Measurements from ENCODE around the gene ATP11B. TPM values are rescaled to one million over a fixed set of nuclear protein-coding genes. Genes with fewer than 3 reads are reported as not detected.

The ATP11B gene
- total and polyA plus RNA-seq, 2 experiments from 2014 or later, result 19.8 to 60.5 TPM

GRCh38 chr3:182925330-182925943 is 132.1 kb downstream of the ATP11B start:
- Histone ChIP-seq H3K4me2 (no peak overlapping the region), H3K27ac (no peak overlapping the region), H3K9me3 (ENCODE audit: low read depth) (no peaks in the 10 kb centered on the region), H3K4me3 (no peak overlapping the region), H3K36me3 (replicated peaks; ENCODE audit: insufficient read depth, low read depth) (no peaks in the 10 kb centered on the region), H3K4me1 (ENCODE audit: insufficient read depth) (peaks cover 2% of the 10 kb centered on the region), H3K79me2 (no peaks in the 10 kb centered on the region), H3K9me2 (replicated peaks; ENCODE audit: insufficient read depth) (no peaks in the 10 kb centered on the region), H4K20me1 (ENCODE audit: insufficient read depth, poor library complexity, severe bottlenecking) (no peaks in the 10 kb centered on the region), H2AFZ (no peak overlapping the region), H3K27me3 (no peaks in the 10 kb centered on the region)
- no peak for DNase-seq (ENCODE audit: low spot score)
- 95% methylated on average over 4 of the region's 4 CpGs for WGBS (ENCODE audit: low lambda C conversion rate, missing lambda C conversion rate)
- no peak for TF ChIP-seq CTCF (IDR thresholded peaks at IDR 0.05; ENCODE audit: poor library complexity)
- TF ChIP-seq EZH2 (IDR thresholded peaks at IDR 0.05; ENCODE audit: borderline replicate concordance), result no peak
- TF ChIP-seq EZH2phosphoT487 (IDR thresholded peaks at IDR 0.05; ENCODE audit: low read depth, severe bottlenecking, unreplicated experiment), result no peak

DNA sequence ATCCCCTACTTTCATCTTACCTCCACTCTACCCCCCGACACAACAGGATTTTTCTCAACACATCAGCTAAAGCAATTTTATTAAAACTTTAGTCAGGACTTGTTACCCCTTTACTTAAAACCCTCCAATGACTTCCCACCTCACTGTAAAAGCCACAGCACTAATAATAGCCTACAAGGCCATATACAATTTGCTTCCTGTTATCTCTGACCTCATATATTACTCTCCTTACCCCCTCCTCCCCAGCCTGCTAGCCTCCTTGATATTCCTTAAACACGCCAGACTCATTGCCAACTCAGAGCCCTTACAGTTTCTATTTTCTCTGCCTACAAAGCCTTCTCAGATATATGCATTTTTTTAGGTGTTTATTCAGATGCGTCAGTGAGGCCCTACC is 132.6 kb downstream of the ATP11B start:
- 94% methylated on average over 3 of the region's 3 CpGs for WGBS (ENCODE audit: low lambda C conversion rate, missing lambda C conversion rate)
- no peak for TF ChIP-seq EZH2phosphoT487 (IDR thresholded peaks at IDR 0.05; ENCODE audit: low read depth, severe bottlenecking, unreplicated experiment)
- TF ChIP-seq CTCF (IDR thresholded peaks at IDR 0.05; ENCODE audit: poor library complexity), result no peak
- TF ChIP-seq EZH2 (IDR thresholded peaks at IDR 0.05; ENCODE audit: borderline replicate concordance), result no peak

GRCh38 chr3:182935803-182936202 is 142.5 kb downstream of the ATP11B start:
- Histone ChIP-seq H3K9me2 (replicated peaks; ENCODE audit: insufficient read depth) (no peaks in the 10 kb centered on the region), H3K27ac (no peak overlapping the region), H3K36me3 (replicated peaks; ENCODE audit: insufficient read depth, low read depth) (no peaks in the 10 kb centered on the region), H3K79me2 (no peaks in the 10 kb centered on the region), H3K27me3 (no peaks in the 10 kb centered on the region), H4K20me1 (ENCODE audit: insufficient read depth, poor library complexity, severe bottlenecking) (no peaks in the 10 kb centered on the region), H2AFZ (no peak overlapping the region), H3K9me3 (ENCODE audit: low read depth) (no peaks in the 10 kb centered on the region), H3K4me1 (ENCODE audit: insufficient read depth) (no peaks in the 10 kb centered on the region), H3K4me2 (no peak overlapping the region), H3K4me3 (no peak overlapping the region)
- 64% methylated on average over 3 of the region's 3 CpGs for WGBS (ENCODE audit: low lambda C conversion rate, missing lambda C conversion rate)
- no peak for DNase-seq (ENCODE audit: low spot score)
- no peak for TF ChIP-seq CTCF (IDR thresholded peaks at IDR 0.05; ENCODE audit: poor library complexity)
- no peak for TF ChIP-seq EZH2 (IDR thresholded peaks at IDR 0.05; ENCODE audit: borderline replicate concordance)
- no peak for TF ChIP-seq EZH2phosphoT487 (IDR thresholded peaks at IDR 0.05; ENCODE audit: low read depth, severe bottlenecking, unreplicated experiment)

More for the DNA sequence above, 132.6 kb downstream of the ATP11B start:
- no peak overlapping the region for H3K4me3 ChIP-seq
- H3K9me3 ChIP-seq (ENCODE audit: low read depth), result no peaks in the 10 kb centered on the region
- H3K79me2 ChIP-seq, result no peaks in the 10 kb centered on the region
- H3K36me3 ChIP-seq (replicated peaks; ENCODE audit: insufficient read depth, low read depth), result no peaks in the 10 kb centered on the region
- H2AFZ ChIP-seq, result no peak overlapping the region
- H3K9me2 ChIP-seq (replicated peaks; ENCODE audit: insufficient read depth), result no peaks in the 10 kb centered on the region
- H3K4me2 ChIP-seq, result no peak overlapping the region
- no peaks in the 10 kb centered on the region for H3K4me1 ChIP-seq (ENCODE audit: insufficient read depth)
- H4K20me1 ChIP-seq (ENCODE audit: insufficient read depth, poor library complexity, severe bottlenecking), result no peaks in the 10 kb centered on the region
- H3K27me3 ChIP-seq, result no peaks in the 10 kb centered on the region
- DNase-seq (ENCODE audit: low spot score), result no peak
- no peak overlapping the region for H3K27ac ChIP-seq

Measured in hepatocyte (in vitro differentiated cells).